DND-41 (cell line): ENCODE data around the gene RPS6KC1.

ENCODE experiments used
- CTCF ChIP-seq: IDR thresholded peaks from 2 replicates; pipeline ENCODE4 v1.5.1; 2012; ENCODE audit warnings: borderline replicate concordance, low read length, moderate library complexity, mild to moderate bottlenecking; ENCODE audit not compliant: poor library complexity, severe bottlenecking; ENCODE audit errors: extremely low read depth
- EZH2 ChIP-seq: IDR thresholded peaks from 3 replicates; pipeline ENCODE4 v1.6.1; 2012; ENCODE audit warnings: borderline replicate concordance, low read depth, mild to moderate bottlenecking, moderate library complexity, low read length, inconsistent platforms; ENCODE audit not compliant: severe bottlenecking

- TF ChIP-seq CTCF (no peak), EZH2 (no peak)
These were observed 222.5 kb downstream of the RPS6KC1 start for GRCh38 chr1:213273546-213273945.
